SK-N-SH treated with all-trans-retinoic acid at 6 μM for 48 hours (cell line): ENCODE measurements around the gene SLC44A5.

ENCODE experiments used
- BACH2 ChIP-seq: fragments of 250-450 bp; sonication (Bioruptor Pico); IDR thresholded peaks from 2 replicates; pipeline ENCODE4 v1.9.0; 2021; ENCODE audit warnings: mild to moderate bottlenecking, borderline replicate concordance
- CREB5 ChIP-seq: fragments of 250-450 bp; sonication (Bioruptor Pico); IDR thresholded peaks from 2 replicates; pipeline ENCODE4 v1.5.1; 2020; ENCODE audit warnings: low read depth, mild to moderate bottlenecking, moderate library complexity
- RARB ChIP-seq: fragments of 250-450 bp; sonication (Bioruptor Pico); IDR thresholded peaks from 2 replicates; pipeline ENCODE4 v1.8.0; 2021; ENCODE audit warnings: mild to moderate bottlenecking, moderate library complexity
- SNAI2 ChIP-seq: fragments of 250-450 bp; sonication (Bioruptor Pico); IDR thresholded peaks from 2 replicates; pipeline ENCODE4 v1.5.0; 2020; ENCODE audit warnings: mild to moderate bottlenecking, moderate library complexity
- TCF4 ChIP-seq: fragments of 250-450 bp; sonication (Bioruptor Pico); IDR thresholded peaks from 2 replicates; pipeline ENCODE4 v1.8.0; 2021; ENCODE audit warnings: mild to moderate bottlenecking, moderate library complexity, borderline replicate concordance
- TF ChIP-seq, protein P1 (sequence below): fragments of 250-450 bp; sonication (Bioruptor Pico); IDR thresholded peaks from 2 replicates; pipeline ENCODE4 v1.8.0; 2020; ENCODE audit warnings: mild to moderate bottlenecking, moderate library complexity, borderline replicate concordance
- TF ChIP-seq, protein P2 (sequence below): fragments of 250-450 bp; sonication (Bioruptor Pico); IDR thresholded peaks from 2 replicates; pipeline ENCODE4 v1.5.0; 2020; ENCODE audit warnings: mild to moderate bottlenecking, moderate library complexity

- TF ChIP-seq SNAI2 (CRISPR knock-in tag) (no peak), TCF4 (CRISPR knock-in tag) (no peak), RARB (CRISPR knock-in tag) (no peak), CREB5 (CRISPR knock-in tag) (no peak), BACH2 (CRISPR knock-in tag) (no peak)
- TF ChIP-seq, protein P1, sequence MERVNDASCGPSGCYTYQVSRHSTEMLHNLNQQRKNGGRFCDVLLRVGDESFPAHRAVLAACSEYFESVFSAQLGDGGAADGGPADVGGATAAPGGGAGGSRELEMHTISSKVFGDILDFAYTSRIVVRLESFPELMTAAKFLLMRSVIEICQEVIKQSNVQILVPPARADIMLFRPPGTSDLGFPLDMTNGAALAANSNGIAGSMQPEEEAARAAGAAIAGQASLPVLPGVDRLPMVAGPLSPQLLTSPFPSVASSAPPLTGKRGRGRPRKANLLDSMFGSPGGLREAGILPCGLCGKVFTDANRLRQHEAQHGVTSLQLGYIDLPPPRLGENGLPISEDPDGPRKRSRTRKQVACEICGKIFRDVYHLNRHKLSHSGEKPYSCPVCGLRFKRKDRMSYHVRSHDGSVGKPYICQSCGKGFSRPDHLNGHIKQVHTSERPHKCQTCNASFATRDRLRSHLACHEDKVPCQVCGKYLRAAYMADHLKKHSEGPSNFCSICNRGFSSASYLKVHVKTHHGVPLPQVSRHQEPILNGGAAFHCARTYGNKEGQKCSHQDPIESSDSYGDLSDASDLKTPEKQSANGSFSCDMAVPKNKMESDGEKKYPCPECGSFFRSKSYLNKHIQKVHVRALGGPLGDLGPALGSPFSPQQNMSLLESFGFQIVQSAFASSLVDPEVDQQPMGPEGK (CRISPR knock-in tag), result no peak
- TF ChIP-seq, protein P2, sequence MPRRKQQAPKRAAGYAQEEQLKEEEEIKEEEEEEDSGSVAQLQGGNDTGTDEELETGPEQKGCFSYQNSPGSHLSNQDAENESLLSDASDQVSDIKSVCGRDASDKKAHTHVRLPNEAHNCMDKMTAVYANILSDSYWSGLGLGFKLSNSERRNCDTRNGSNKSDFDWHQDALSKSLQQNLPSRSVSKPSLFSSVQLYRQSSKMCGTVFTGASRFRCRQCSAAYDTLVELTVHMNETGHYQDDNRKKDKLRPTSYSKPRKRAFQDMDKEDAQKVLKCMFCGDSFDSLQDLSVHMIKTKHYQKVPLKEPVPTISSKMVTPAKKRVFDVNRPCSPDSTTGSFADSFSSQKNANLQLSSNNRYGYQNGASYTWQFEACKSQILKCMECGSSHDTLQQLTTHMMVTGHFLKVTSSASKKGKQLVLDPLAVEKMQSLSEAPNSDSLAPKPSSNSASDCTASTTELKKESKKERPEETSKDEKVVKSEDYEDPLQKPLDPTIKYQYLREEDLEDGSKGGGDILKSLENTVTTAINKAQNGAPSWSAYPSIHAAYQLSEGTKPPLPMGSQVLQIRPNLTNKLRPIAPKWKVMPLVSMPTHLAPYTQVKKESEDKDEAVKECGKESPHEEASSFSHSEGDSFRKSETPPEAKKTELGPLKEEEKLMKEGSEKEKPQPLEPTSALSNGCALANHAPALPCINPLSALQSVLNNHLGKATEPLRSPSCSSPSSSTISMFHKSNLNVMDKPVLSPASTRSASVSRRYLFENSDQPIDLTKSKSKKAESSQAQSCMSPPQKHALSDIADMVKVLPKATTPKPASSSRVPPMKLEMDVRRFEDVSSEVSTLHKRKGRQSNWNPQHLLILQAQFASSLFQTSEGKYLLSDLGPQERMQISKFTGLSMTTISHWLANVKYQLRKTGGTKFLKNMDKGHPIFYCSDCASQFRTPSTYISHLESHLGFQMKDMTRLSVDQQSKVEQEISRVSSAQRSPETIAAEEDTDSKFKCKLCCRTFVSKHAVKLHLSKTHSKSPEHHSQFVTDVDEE, result no peak
Observed at GRCh38 chr1:75589637-75590036, 21.3 kb downstream of the SLC44A5 start.
